HG02870 (cell line): Measurements from ENCODE around the gene CNPPD1.
A peak's percentile ranks its signal among the peaks of the same experiment; 100 is the strongest.
"Not testable (repeated sequence)": the region's sequence is repeated elsewhere in the genome, so short reads cannot be mapped to it uniquely, and the experiment has no call there.

Experiments used
- ATAC-seq: cut with Tn5 transposase; IDR thresholded peaks from one replicate; pipeline ENCODE4 v1.9.1; 2021; ENCODE audit warnings: mild to moderate bottlenecking, moderate library complexity; ENCODE audit not compliant: unreplicated experiment

CNPPD1 gene

GRCh38 chr2:219209236-219210195 is 32.8 kb upstream of the CNPPD1 start:
- no peak for ATAC-seq

- ATAC-seq: no peak
Observed at GRCh38 chr2:219207884-219208740, 31.4 kb upstream of the CNPPD1 start.

- ATAC-seq: no peak
Observed at GRCh38 chr2:219207134-219207883, 30.6 kb upstream of the CNPPD1 start.

- ATAC-seq: peak; percentile 97
Observed at GRCh38 chr2:219206328-219207133, 29.8 kb upstream of the CNPPD1 start, which contains the start of gene ZFAND2B. Gene ZFAND2B (plus strand): TSS chr2:219206782. CDS start chr2:219206988, 206 bp downstream.

- ATAC-seq: no peak
Observed at GRCh38 chr2:219205981-219206327, 29.2 kb upstream of the CNPPD1 start.

GRCh38 chr2:219205165-219205538 is 28.4 kb upstream of the CNPPD1 start:
- no peak for ATAC-seq

- no peak for ATAC-seq
Observed at GRCh38 chr2:219204425-219205164, 27.9 kb upstream of the CNPPD1 start.

- ATAC-seq: not testable (repeated sequence)
Observed at GRCh38 chr2:219201331-219201730, 24.6 kb upstream of the CNPPD1 start.

- not testable (repeated sequence) for ATAC-seq
Observed at GRCh38 chr2:219200502-219201326, 24.0 kb upstream of the CNPPD1 start.

- no peak for ATAC-seq
Observed at GRCh38 chr2:219199470-219200211, 22.9 kb upstream of the CNPPD1 start.

- no peak for ATAC-seq
Observed at GRCh38 chr2:219198974-219199373, 22.2 kb upstream of the CNPPD1 start.

GRCh38 chr2:219197388-219197787 is 20.7 kb upstream of the CNPPD1 start:
- ATAC-seq: no peak

- peak; percentile 45 for ATAC-seq
Observed at GRCh38 chr2:219186754-219187456, 10.2 kb upstream of the CNPPD1 start.

GRCh38 chr2:219184121-219184520 is 7.4 kb upstream of the CNPPD1 start:
- no peak for ATAC-seq

GRCh38 chr2:219183151-219183772 is 6.5 kb upstream of the CNPPD1 start:
- ATAC-seq: no peak

GRCh38 chr2:219182331-219183150 is 5.8 kb upstream of the CNPPD1 start:
- no peak for ATAC-seq
